ENCODE measurements around the gene TRPM8. TPM values are rescaled to one million over a fixed set of nuclear protein-coding genes. Genes with fewer than 3 reads are reported as not detected.

TRPM8 gene
- total and polyA plus RNA-seq, 3 donors from 2014 or later = 0.79 to 5.2 (median 2.2) TPM

- H3K4me3 ChIP-seq = no peak overlapping the region
- H3K4me1 ChIP-seq = no peaks in the 10 kb centered on the region
- TF ChIP-seq POLR2A (IDR thresholded peaks at IDR 0.05) = no peak
- no peak for TF ChIP-seq CTCF (IDR thresholded peaks at IDR 0.05)
- 85 to 87% methylated on average over 4 of the region's 4 CpGs for WGBS, 2 donors
- no peaks in the 10 kb centered on the region for H3K36me3 ChIP-seq (ENCODE audit: low read depth, missing control alignments)
- no peak for DNase-seq
- intact Hi-C loops (cut with DNase I; ENCODE audit: low total_unique reads) = no loop called here
- no peak overlapping the region for H3K27ac ChIP-seq
- H3K27me3 ChIP-seq = no peaks in the 10 kb centered on the region
- no peaks in the 10 kb centered on the region for H3K9me3 ChIP-seq
These were observed 134.3 kb downstream of the TRPM8 start for GRCh38 chr2:234051374-234052070.

GRCh38 chr2:234058881-234059280 is 141.7 kb downstream of the TRPM8 start:
- Histone ChIP-seq H3K27me3 (no peaks in the 10 kb centered on the region), H3K9me3 (no peaks in the 10 kb centered on the region), H3K36me3 (ENCODE audit: low read depth, missing control alignments) (no peaks in the 10 kb centered on the region), H3K27ac (no peak overlapping the region), H3K4me1 (no peaks in the 10 kb centered on the region), H3K4me3 (no peak overlapping the region)
- no peak for DNase-seq
- intact Hi-C loops (cut with DNase I; ENCODE audit: low total_unique reads) = no loop called here
- WGBS, 2 donors = 86 to 87% methylated on average over 4 of the region's 4 CpGs
- TF ChIP-seq CTCF (IDR thresholded peaks at IDR 0.05) (no peak), POLR2A (IDR thresholded peaks at IDR 0.05) (no peak)

- no peak overlapping the region for H3K4me3 ChIP-seq
- no peak for DNase-seq
- no peaks in the 10 kb centered on the region for H3K36me3 ChIP-seq (ENCODE audit: low read depth, missing control alignments)
- H3K4me1 ChIP-seq = no peaks in the 10 kb centered on the region
- H3K9me3 ChIP-seq = no peaks in the 10 kb centered on the region
- H3K27me3 ChIP-seq = no peaks in the 10 kb centered on the region
- intact Hi-C loops (cut with DNase I; ENCODE audit: low total_unique reads) = no loop called here
- 64 to 69% methylated on average over 7 to 8 of the region's 8 CpGs for WGBS, 2 donors
- H3K27ac ChIP-seq = no peak overlapping the region
- no peak for TF ChIP-seq POLR2A (IDR thresholded peaks at IDR 0.05)
- no peak for TF ChIP-seq CTCF (IDR thresholded peaks at IDR 0.05)
These were observed 143.1 kb downstream of the TRPM8 start for GRCh38 chr2:234060236-234060635.

GRCh38 chr2:234061624-234062257 is 144.6 kb downstream of the TRPM8 start:
- TF ChIP-seq CTCF (IDR thresholded peaks at IDR 0.05) = no peak
- TF ChIP-seq POLR2A (IDR thresholded peaks at IDR 0.05) = no peak
- WGBS, 2 donors = 75 to 82% methylated on average over 6 of the region's 6 CpGs
- Histone ChIP-seq H3K36me3 (ENCODE audit: low read depth, missing control alignments) (no peaks in the 10 kb centered on the region), H3K4me3 (no peak overlapping the region), H3K9me3 (no peaks in the 10 kb centered on the region), H3K4me1 (no peaks in the 10 kb centered on the region), H3K27ac (no peak overlapping the region), H3K27me3 (no peaks in the 10 kb centered on the region)
- DNase-seq = no peak
- intact Hi-C loops (cut with DNase I; ENCODE audit: low total_unique reads) = no loop called here

GRCh38 chr2:234066587-234066986 is 149.4 kb downstream of the TRPM8 start:
- WGBS, 2 donors = 92 to 95% methylated on average over 2 of the region's 2 CpGs
- Histone ChIP-seq H3K4me1 (no peaks in the 10 kb centered on the region), H3K27me3 (no peaks in the 10 kb centered on the region), H3K4me3 (no peak overlapping the region), H3K9me3 (no peaks in the 10 kb centered on the region), H3K27ac (no peak overlapping the region), H3K36me3 (ENCODE audit: low read depth, missing control alignments) (no peaks in the 10 kb centered on the region)
- no peak for TF ChIP-seq POLR2A (IDR thresholded peaks at IDR 0.05)
- no peak for TF ChIP-seq CTCF (IDR thresholded peaks at IDR 0.05)
- intact Hi-C loops (cut with DNase I; ENCODE audit: low total_unique reads) = no loop called here
- no peak for DNase-seq

Measured in testis (tissue), 3 donors.